Measurements from ENCODE around the gene TSC1. TPM values are rescaled to one million over a fixed set of nuclear protein-coding genes. Genes with fewer than 3 reads are reported as not detected.

Gene TSC1
- total RNA-seq, 1 donor from 2014 or later: 30.7 TPM

GRCh38 chr9:132894862-132895835 lies 49.3 kb downstream of the TSC1 start:
- intact Hi-C loops (cut with micrococcal nuclease): no loop called here

GRCh38 chr9:132894346-132894745 lies 50.1 kb downstream of the TSC1 start:
- intact Hi-C loops (cut with micrococcal nuclease): no loop called here

- intact Hi-C loops (cut with micrococcal nuclease): no loop called here
Measured at GRCh38 chr9:132892400-132892799, 52.0 kb downstream of the TSC1 start.

- intact Hi-C loops (cut with micrococcal nuclease): no loop called here
Measured at GRCh38 chr9:132888151-132888550, 56.3 kb downstream of the TSC1 start.

GRCh38 chr9:132887181-132888120 lies 57.0 kb downstream of the TSC1 start:
- intact Hi-C loops (cut with micrococcal nuclease): no loop called here

- intact Hi-C loops (cut with micrococcal nuclease): no loop called here
Measured at GRCh38 chr9:132886334-132886725, 58.1 kb downstream of the TSC1 start.

GRCh38 chr9:132885720-132886333 lies 58.6 kb downstream of the TSC1 start:
- intact Hi-C loops (cut with micrococcal nuclease): no loop called here

- intact Hi-C loops (cut with micrococcal nuclease): no loop called here
Measured at GRCh38 chr9:132883349-132884294, 60.8 kb downstream of the TSC1 start.

GRCh38 chr9:132882616-132883015 lies 61.8 kb downstream of the TSC1 start:
- intact Hi-C loops (cut with micrococcal nuclease): no loop called here

GRCh38 chr9:132881826-132882225 lies 62.6 kb downstream of the TSC1 start:
- intact Hi-C loops (cut with micrococcal nuclease): no loop called here

GRCh38 chr9:132880324-132880661 lies 64.1 kb downstream of the TSC1 start:
- intact Hi-C loops (cut with micrococcal nuclease): no loop called here

- intact Hi-C loops (cut with micrococcal nuclease): loop anchor here (5.0 to 10.0 kb wide), 2 partner anchors 205 to 802 kb away; partner anchors contain the start of genes GTF3C4 and MED27
Measured at GRCh38 chr9:132879457-132880323, 64.7 kb downstream of the TSC1 start.

- intact Hi-C loops (cut with micrococcal nuclease): loop anchor here (1.0 to 10.0 kb wide), 3 partner anchors 65 to 802 kb away; partner anchors contain the start of genes GTF3C4, MED27 and TSC1
Measured at GRCh38 chr9:132878695-132879456, 65.5 kb downstream of the TSC1 start, which contains the start of gene SPACA9. Gene SPACA9, plus strand, starts transcription at chr9:132878898. Its CDS starts 5,050 bp downstream, at chr9:132883948.

- intact Hi-C loops (cut with micrococcal nuclease): loop anchor here (1.0 to 10.0 kb wide), 3 partner anchors 66 to 801 kb away; partner anchors contain the start of genes GTF3C4, MED27 and TSC1
Measured at GRCh38 chr9:132877824-132878694, 66.4 kb downstream of the TSC1 start, which contains the start of gene AK8. Gene AK8, minus strand, starts transcription at chr9:132878284. Its CDS starts 29 bp downstream, at chr9:132878255.

- intact Hi-C loops (cut with micrococcal nuclease): loop anchor here (5.0 to 10.0 kb wide), 2 partner anchors 203 to 800 kb away; partner anchors contain the start of genes GTF3C4 and MED27
Measured at GRCh38 chr9:132877458-132877823, 67.0 kb downstream of the TSC1 start.

GRCh38 chr9:132876849-132877248 lies 67.6 kb downstream of the TSC1 start:
- intact Hi-C loops (cut with micrococcal nuclease): loop anchor here (5.0 to 10.0 kb wide), 2 partner anchors 202 to 800 kb away; partner anchors contain the start of genes GTF3C4 and MED27

GRCh38 chr9:132875159-132875558 lies 69.3 kb downstream of the TSC1 start:
- intact Hi-C loops (cut with micrococcal nuclease): loop anchor here (5.0 to 10.0 kb wide), 2 partner anchors 200 to 798 kb away; partner anchors contain the start of genes GTF3C4 and MED27

Data from T-helper 2 cell treated with Interferon-gamma antibody and Interleukin-4, amounts not matched to agents 100 ng/mL and 5 ng/mL, for 36 hours (primary cell).